T-helper 22 cell (primary cell): ENCODE results near the gene CTSC.
A peak's percentile ranks its signal among the peaks of the same experiment; 100 is the strongest.
"Not testable (repeated sequence)": the region's sequence is repeated elsewhere in the genome, so short reads cannot be mapped to it uniquely, and the experiment has no call there.

ENCODE experiments used
- DNase-seq: peaks from one replicate; pipeline ENCODE4 v3.0.0-alpha.2; 2020; ENCODE audit warnings: low read depth

CTSC gene

GRCh38 chr11:88352139-88352538 lies 14.6 kb upstream of the CTSC start:
- DNase-seq: no peak

GRCh38 chr11:88348870-88349269 lies 11.3 kb upstream of the CTSC start:
- no peak for DNase-seq

- no peak for DNase-seq
These were observed 8.4 kb upstream of the CTSC start for GRCh38 chr11:88345949-88346348.

GRCh38 chr11:88345408-88345807 lies 7.9 kb upstream of the CTSC start:
- no peak for DNase-seq

- DNase-seq: no peak
These were observed 7.3 kb upstream of the CTSC start for GRCh38 chr11:88344869-88345268.

- DNase-seq: no peak
These were observed 4.2 kb upstream of the CTSC start for GRCh38 chr11:88341522-88342251.

- DNase-seq: no peak
These were observed 2.9 kb upstream of the CTSC start for GRCh38 chr11:88340366-88340935.

GRCh38 chr11:88337987-88338668 lies 592 bp upstream of the CTSC start:
- peak; percentile 38 for DNase-seq

GRCh38 chr11:88335284-88335683 lies 2.3 kb downstream of the CTSC start:
- no peak for DNase-seq

GRCh38 chr11:88333862-88334261 lies 3.7 kb downstream of the CTSC start:
- no peak for DNase-seq

GRCh38 chr11:88332851-88333250 lies 4.7 kb downstream of the CTSC start:
- no peak for DNase-seq

GRCh38 chr11:88330826-88331428 lies 6.6 kb downstream of the CTSC start:
- DNase-seq: no peak

GRCh38 chr11:88329563-88330250 lies 7.8 kb downstream of the CTSC start:
- no peak for DNase-seq

- DNase-seq: no peak
These were observed 9.9 kb downstream of the CTSC start for GRCh38 chr11:88327462-88328143.

GRCh38 chr11:88327061-88327460 lies 10.5 kb downstream of the CTSC start:
- DNase-seq: no peak

- DNase-seq: no peak
These were observed 11.4 kb downstream of the CTSC start for GRCh38 chr11:88326099-88326498.

- no peak for DNase-seq
These were observed 12.8 kb downstream of the CTSC start for GRCh38 chr11:88324562-88325345.

GRCh38 chr11:88322881-88323280 lies 14.7 kb downstream of the CTSC start:
- DNase-seq: not testable (repeated sequence)

- DNase-seq: not testable (repeated sequence)
These were observed 16.1 kb downstream of the CTSC start for GRCh38 chr11:88321412-88321811.

GRCh38 chr11:88320149-88320559 lies 17.4 kb downstream of the CTSC start:
- DNase-seq: no peak

GRCh38 chr11:88318017-88318416 lies 19.5 kb downstream of the CTSC start:
- DNase-seq: no peak
